ENCODE measurements around the gene CEBPG. TPM values are rescaled to one million over a fixed set of nuclear protein-coding genes. Genes with fewer than 3 reads are reported as not detected.

CEBPG gene
- total and polyA plus RNA-seq, 9 of the 15 experiments (the other 6 are each of a cell fraction or from before 2014, with no cell fraction given), result 9.5 to 34.9 (median 30.9) TPM

DNA sequence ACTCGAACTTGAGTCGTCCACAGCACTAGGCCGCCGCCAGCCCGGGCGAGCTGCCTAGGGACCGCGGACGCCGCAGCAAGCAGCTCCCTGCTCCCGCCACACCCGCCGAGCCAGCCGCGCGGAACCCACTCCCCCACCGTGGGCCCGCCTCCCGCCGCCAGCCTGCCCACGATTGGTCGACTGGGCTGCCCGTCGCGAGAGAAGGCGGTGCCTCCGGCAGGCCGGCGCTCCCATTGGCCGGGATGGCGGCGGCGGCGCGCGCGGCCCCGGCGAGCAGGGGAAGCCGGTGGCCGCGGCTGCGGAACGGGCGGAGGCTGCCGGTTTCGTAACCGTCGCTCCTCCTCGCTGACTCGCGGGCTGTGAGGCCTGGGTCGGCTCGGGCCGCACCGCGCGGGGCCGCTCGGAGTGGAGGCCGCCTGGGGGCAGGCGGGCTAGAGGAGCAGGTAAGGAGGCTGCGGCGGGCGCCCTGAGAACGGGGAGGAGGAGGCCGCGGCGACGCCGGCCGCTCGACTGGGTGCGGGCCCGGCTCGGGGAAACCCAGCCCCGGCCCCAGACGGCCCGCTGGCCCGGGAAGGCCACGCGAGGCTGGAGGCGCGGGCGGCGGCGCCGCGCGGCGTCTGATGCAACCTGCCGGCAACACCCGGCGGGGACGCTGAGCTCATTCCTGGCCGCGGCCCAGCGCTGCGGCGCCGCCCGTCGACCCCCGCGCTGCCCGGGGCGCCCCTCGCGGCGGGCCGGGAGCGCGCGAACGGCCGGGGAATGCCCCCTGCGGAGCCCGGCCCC lies at the start of gene CEBPG (continued):
- TF ChIP-seq, protein P1, sequence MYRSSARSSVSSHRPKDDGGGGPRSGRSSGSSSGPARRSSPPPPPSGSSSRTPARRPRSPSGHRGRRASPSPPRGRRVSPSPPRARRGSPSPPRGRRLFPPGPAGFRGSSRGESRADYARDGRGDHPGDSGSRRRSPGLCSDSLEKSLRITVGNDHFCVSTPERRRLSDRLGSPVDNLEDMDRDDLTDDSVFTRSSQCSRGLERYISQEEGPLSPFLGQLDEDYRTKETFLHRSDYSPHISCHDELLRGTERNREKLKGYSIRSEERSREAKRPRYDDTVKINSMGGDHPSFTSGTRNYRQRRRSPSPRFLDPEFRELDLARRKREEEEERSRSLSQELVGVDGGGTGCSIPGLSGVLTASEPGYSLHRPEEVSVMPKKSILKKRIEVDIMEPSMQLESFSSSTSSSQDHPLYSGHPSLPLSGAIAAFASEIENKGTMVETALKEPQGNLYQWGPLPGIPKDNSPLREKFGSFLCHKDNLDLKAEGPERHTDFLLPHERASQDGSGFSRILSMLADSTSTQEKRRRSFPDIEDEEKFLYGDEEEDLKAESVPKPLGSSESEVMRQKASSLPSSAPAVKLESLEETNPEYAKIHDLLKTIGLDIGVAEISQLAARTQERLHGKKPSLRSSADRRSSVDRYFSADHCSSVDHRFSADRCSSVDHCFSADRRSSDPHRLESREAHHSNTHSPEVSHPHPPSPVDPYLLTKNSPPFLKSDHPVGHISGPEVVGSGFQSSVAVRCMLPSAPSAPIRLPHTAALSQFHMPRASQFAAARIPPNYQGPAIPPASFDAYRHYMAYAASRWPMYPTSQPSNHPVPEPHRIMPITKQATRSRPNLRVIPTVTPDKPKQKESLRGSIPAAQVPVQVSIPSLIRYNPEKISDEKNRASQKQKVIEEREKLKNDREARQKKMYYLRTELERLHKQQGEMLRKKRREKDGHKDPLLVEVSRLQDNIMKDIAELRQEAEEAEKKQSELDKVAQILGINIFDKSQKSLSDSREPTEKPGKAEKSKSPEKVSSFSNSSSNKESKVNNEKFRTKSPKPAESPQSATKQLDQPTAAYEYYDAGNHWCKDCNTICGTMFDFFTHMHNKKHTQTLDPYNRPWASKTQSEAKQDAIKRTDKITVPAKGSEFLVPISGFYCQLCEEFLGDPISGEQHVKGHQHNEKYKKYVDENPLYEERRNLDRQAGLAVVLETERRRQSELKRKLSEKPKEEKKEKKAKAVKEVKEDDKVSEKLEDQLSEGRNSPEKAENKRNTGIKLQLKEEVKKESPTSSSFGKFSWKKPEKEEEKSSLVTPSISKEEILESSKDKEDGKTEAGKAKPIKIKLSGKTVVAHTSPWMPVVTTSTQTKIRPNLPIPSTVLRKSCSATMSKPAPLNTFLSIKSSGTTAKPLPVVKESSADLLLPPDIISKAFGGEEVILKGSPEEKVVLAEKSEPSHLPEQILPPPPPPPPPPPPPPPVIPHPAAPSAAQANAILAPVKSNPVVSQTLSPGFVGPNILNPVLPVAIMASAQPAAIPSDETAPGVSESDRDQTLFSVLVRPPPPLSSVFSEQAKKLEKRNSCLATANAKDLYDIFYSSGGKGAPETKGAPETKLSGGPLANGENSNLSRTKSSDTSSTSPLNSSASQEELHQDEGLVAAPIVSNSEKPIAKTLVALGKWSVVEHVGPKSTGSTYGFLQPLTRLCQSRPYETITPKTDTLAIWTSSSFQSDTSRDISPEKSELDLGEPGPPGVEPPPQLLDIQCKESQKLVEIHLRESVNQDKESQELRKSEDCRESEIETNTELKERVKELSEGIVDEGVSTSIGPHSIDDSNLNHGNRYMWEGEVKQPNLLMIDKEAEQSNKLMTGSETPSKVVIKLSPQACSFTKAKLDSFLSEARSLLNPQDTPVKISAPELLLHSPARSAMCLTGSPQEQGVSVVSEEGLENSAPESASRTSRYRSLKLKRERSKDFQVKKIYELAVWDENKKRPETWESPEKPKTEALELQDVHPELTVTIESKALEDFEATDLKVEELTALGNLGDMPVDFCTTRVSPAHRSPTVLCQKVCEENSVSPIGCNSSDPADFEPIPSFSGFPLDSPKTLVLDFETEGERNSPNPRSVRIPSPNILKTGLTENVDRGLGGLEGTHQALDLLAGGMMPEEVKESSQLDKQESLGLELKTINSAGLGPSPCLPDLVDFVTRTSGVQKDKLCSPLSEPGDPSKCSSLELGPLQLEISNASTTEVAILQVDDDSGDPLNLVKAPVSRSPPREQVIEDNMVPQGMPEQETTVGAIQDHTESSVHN (IDR thresholded peaks at IDR 0.05; ENCODE audit: borderline replicate concordance in 1 of 2, low read depth in 1 of 2), result no peak
- no peak for TF ChIP-seq ZNF146 (CRISPR knock-in tag; IDR thresholded peaks at IDR 0.05; ENCODE audit: unreplicated experiment)
- peak; percentile 67 for TF ChIP-seq TAF1 (IDR thresholded peaks at IDR 0.05; ENCODE audit: control insufficient read depth, extremely low read depth, insufficient read depth, low read length, severe bottlenecking)
- no peak for TF ChIP-seq KLF6 (CRISPR knock-in tag; IDR thresholded peaks at IDR 0.05; ENCODE audit: borderline replicate concordance)
- TF ChIP-seq BMI1 (IDR thresholded peaks at IDR 0.05; ENCODE audit: low read length), result no peak
- TF ChIP-seq NCOA6 (IDR thresholded peaks at IDR 0.05), result no peak
- TF ChIP-seq NFIX (CRISPR knock-in tag; IDR thresholded peaks at IDR 0.05; ENCODE audit: low read depth), result no peak
- TF ChIP-seq ZNF217 (CRISPR knock-in tag; IDR thresholded peaks at IDR 0.05), result no peak
- peak; percentile 98; the same call in 1 of the 2 replicates for TF ChIP-seq SRSF3 (IDR thresholded peaks at IDR 0.05; ENCODE audit: insufficient read depth, low read length)
- no peak for TF ChIP-seq BRCA1 (IDR thresholded peaks at IDR 0.05)
- no peak for TF ChIP-seq BRCA1 (CRISPR knock-in tag; IDR thresholded peaks at IDR 0.05)
- TF ChIP-seq ZNF75A (CRISPR knock-in tag; IDR thresholded peaks at IDR 0.05), result no peak
- no peak for TF ChIP-seq GATAD2A (IDR thresholded peaks at IDR 0.05)
- no peak for TF ChIP-seq SRSF1 (IDR thresholded peaks at IDR 0.05; ENCODE audit: low read depth, low read length)
- peak; percentile 87 for TF ChIP-seq KDM5B (IDR thresholded peaks at IDR 0.05; ENCODE audit: insufficient replicate concordance, low read depth, low read length)
- TF ChIP-seq, protein P2, sequence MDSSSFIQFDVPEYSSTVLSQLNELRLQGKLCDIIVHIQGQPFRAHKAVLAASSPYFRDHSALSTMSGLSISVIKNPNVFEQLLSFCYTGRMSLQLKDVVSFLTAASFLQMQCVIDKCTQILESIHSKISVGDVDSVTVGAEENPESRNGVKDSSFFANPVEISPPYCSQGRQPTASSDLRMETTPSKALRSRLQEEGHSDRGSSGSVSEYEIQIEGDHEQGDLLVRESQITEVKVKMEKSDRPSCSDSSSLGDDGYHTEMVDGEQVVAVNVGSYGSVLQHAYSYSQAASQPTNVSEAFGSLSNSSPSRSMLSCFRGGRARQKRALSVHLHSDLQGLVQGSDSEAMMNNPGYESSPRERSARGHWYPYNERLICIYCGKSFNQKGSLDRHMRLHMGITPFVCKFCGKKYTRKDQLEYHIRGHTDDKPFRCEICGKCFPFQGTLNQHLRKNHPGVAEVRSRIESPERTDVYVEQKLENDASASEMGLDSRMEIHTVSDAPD (CRISPR knock-in tag; IDR thresholded peaks at IDR 0.05), result no peak
- TF ChIP-seq PCBP1 (IDR thresholded peaks at IDR 0.05; ENCODE audit: low read depth, low read length, poor library complexity, severe bottlenecking), result no peak
- no peak for TF ChIP-seq PURB (CRISPR knock-in tag; IDR thresholded peaks at IDR 0.05; ENCODE audit: low read depth)

Data from K562 (cell line).